DND-41 (cell line): Measurements from ENCODE around the gene FBXW11.

Experiments used
- ATAC-seq: fragments of 200-7000 bp; cut with Tn5 transposase; 3 replicates; pipeline ENCODE4 v1.9.1; 2021; ENCODE audit warnings: low read depth; ENCODE audit not compliant: insufficient read depth
- DNase-seq: peaks from one replicate; pipeline ENCODE4 v3.0.0-alpha.2; 2020
- H2AFZ ChIP-seq: 2 replicates; pipeline ENCODE4 v1.6.0; 2012; ENCODE audit warnings: low read depth, low read length
- H3K27ac ChIP-seq: 2 replicates; pipeline ENCODE4 v1.5.1; 2012; ENCODE audit warnings: low read length, inconsistent platforms
- H3K27me3 ChIP-seq: fragments of 200-600 bp; sonication (generic); 2 replicates; pipeline ENCODE4 v1.6.0; 2012; ENCODE audit warnings: low read length, mild to moderate bottlenecking, inconsistent platforms; ENCODE audit not compliant: insufficient read depth, poor library complexity
- H3K36me3 ChIP-seq: 2 replicates; pipeline ENCODE4 v1.5.1; 2012; ENCODE audit warnings: low read length, inconsistent platforms; ENCODE audit not compliant: insufficient read depth
- H3K4me1 ChIP-seq: 2 replicates; pipeline ENCODE4 v1.5.1; 2012; ENCODE audit warnings: mild to moderate bottlenecking, low read length; ENCODE audit not compliant: insufficient read depth
- H3K4me2 ChIP-seq: 2 replicates; pipeline ENCODE4 v1.6.0; 2012; ENCODE audit warnings: mild to moderate bottlenecking, moderate library complexity, low read length, inconsistent platforms; ENCODE audit not compliant: insufficient read depth
- H3K4me3 ChIP-seq, 2 experiments: fragments of 200-600 bp in 1 of 2; shearing (Covaris generic) in 1 of 2; 2 replicates each; pipeline ENCODE4 v1.5.1; 2012 to 2016; ENCODE audit warnings: inconsistent platforms in 2 of 2, low read length in 2 of 2, mild to moderate bottlenecking in 2 of 2, low read depth in 1 of 2, moderate library complexity in 1 of 2
- H3K79me2 ChIP-seq: 2 replicates; pipeline ENCODE4 v1.6.0; 2012; ENCODE audit warnings: low read length, inconsistent platforms; ENCODE audit not compliant: insufficient read depth
- H3K9ac ChIP-seq: 2 replicates; pipeline ENCODE4 v1.6.0; 2012; ENCODE audit warnings: low read depth, mild to moderate bottlenecking, inconsistent platforms, low read length, moderate library complexity
- H3K9me3 ChIP-seq: 2 replicates; pipeline ENCODE4 v1.5.1; 2012; ENCODE audit warnings: low read length, moderate library complexity, mild to moderate bottlenecking, inconsistent platforms; ENCODE audit not compliant: insufficient read depth, severe bottlenecking
- H4K20me1 ChIP-seq: 2 replicates; pipeline ENCODE4 v1.6.0; 2012; ENCODE audit warnings: low read length; ENCODE audit not compliant: insufficient read depth
- EZH2 ChIP-seq: IDR thresholded peaks from 3 replicates; pipeline ENCODE4 v1.6.1; 2012; ENCODE audit warnings: borderline replicate concordance, low read depth, mild to moderate bottlenecking, moderate library complexity, low read length, inconsistent platforms; ENCODE audit not compliant: severe bottlenecking
- TF ChIP-seq, protein P1 (sequence below): IDR thresholded peaks from 2 replicates; pipeline ENCODE4 v1.5.1; 2012; ENCODE audit warnings: borderline replicate concordance, low read length, moderate library complexity, mild to moderate bottlenecking; ENCODE audit not compliant: poor library complexity, severe bottlenecking; ENCODE audit errors: extremely low read depth

The FBXW11 gene

DNA sequence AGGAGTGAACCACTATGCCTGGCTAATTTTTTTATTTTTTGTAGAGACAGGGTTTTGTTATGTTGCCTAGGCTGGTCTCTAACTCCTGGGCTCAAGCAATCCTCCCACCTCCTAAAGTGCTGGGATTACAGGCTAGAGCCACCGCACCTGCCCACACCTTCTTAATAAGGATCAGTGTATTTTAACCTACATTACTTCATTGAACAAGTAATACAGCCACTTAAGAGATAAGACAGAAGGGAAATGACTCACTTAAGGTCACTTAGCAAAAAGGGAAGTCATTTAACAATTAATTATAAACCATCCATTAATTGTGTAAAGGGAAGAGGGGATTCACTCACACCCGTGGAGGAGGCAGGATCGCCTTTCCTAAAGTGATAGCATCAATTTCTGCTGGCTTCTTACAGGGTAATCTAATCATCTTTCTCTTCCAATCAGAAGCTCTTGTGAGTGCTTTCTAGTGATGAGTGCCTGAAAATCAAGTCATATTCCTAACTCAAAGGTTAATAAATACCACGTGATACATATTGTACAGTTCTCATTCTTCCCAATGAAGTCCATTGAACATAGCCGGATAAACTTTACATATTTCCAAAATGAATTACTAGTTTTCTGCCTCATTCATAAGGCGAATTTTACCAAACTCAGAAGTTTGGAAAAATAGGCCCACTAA, 3.5 kb downstream of the FBXW11 start:
- Histone ChIP-seq H3K27me3 (no peaks in the 10 kb centered on the region), H2AFZ (no peak overlapping the region), H3K36me3 (no peaks in the 10 kb centered on the region), H4K20me1 (peaks cover 46% of the 10 kb centered on the region), H3K4me2 (peak overlapping the region; percentile 67; the same call in 1 of the 2 replicates), H3K79me2 (peaks cover 92% of the 10 kb centered on the region), H3K4me1 (peaks cover 20% of the 10 kb centered on the region), H3K9ac (no peak overlapping the region), H3K27ac (no peak overlapping the region), H3K4me3 (no peak overlapping the region), H3K9me3 (no peaks in the 10 kb centered on the region)
- TF ChIP-seq, protein P1, sequence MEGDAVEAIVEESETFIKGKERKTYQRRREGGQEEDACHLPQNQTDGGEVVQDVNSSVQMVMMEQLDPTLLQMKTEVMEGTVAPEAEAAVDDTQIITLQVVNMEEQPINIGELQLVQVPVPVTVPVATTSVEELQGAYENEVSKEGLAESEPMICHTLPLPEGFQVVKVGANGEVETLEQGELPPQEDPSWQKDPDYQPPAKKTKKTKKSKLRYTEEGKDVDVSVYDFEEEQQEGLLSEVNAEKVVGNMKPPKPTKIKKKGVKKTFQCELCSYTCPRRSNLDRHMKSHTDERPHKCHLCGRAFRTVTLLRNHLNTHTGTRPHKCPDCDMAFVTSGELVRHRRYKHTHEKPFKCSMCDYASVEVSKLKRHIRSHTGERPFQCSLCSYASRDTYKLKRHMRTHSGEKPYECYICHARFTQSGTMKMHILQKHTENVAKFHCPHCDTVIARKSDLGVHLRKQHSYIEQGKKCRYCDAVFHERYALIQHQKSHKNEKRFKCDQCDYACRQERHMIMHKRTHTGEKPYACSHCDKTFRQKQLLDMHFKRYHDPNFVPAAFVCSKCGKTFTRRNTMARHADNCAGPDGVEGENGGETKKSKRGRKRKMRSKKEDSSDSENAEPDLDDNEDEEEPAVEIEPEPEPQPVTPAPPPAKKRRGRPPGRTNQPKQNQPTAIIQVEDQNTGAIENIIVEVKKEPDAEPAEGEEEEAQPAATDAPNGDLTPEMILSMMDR = no peak
- TF ChIP-seq EZH2 = no peak
- DNase-seq = no peak
- ATAC-seq = no peak

DNA sequence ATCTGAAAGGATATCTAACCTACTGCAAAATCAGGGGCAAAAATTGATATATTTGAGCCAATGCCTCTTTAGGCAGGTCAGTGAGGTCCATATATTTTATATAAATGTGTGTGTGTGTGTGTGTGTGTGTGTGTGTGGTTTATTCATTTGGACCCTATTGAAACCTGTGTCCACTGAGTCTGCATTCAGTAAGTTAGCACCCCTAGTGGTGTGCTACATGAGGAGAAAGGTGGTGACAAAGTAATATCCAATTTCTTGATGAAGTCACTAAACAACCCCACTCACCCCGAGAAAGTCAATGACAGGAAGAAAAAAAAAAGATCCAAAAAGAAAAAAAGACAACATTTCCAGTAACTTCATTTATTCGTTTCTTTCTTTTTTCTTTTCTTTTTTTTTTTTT, 4.1 kb downstream of the FBXW11 start:
- H3K4me1 ChIP-seq = peaks cover 13% of the 10 kb centered on the region
- H3K36me3 ChIP-seq = no peaks in the 10 kb centered on the region
- no peaks in the 10 kb centered on the region for H3K27me3 ChIP-seq
- H3K4me2 ChIP-seq = no peak overlapping the region
- H2AFZ ChIP-seq = no peak overlapping the region
- H3K79me2 ChIP-seq = peaks cover 95% of the 10 kb centered on the region
- H3K9ac ChIP-seq = no peak overlapping the region
- DNase-seq (no peak), ATAC-seq (no peak)
- H3K9me3 ChIP-seq = no peaks in the 10 kb centered on the region
- no peak overlapping the region for H3K4me3 ChIP-seq
- peaks cover 46% of the 10 kb centered on the region for H4K20me1 ChIP-seq
- TF ChIP-seq, protein P1 = peak; percentile 55
- no peak for TF ChIP-seq EZH2
- no peak overlapping the region for H3K27ac ChIP-seq

DNA sequence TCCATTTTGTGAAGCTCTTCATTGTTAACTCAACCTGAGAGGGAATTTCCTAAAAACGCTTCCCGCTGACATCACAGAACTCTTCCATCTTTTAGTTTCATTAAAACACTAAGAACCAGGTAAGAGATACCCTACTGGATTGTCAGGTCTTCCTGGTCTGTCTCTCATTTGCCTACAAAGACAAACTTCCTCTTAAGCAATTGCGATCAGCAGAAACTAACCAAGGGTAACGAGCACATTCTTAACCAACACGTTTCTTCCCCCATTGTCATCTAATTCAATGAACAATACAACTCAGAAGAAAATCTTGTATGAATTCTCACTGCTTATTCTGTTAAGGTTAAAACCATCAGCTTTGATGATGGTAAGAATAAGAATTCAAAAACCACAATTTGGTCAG, 6.6 kb downstream of the FBXW11 start:
- Histone ChIP-seq H4K20me1 (peaks cover 52% of the 10 kb centered on the region), H3K79me2 (peaks cover 98% of the 10 kb centered on the region), H3K4me3 (no peak overlapping the region), H2AFZ (no peak overlapping the region), H3K4me1 (peaks cover 7% of the 10 kb centered on the region), H3K9ac (no peak overlapping the region), H3K9me3 (no peaks in the 10 kb centered on the region), H3K27ac (no peak overlapping the region), H3K4me2 (no peak overlapping the region), H3K36me3 (peaks cover 17% of the 10 kb centered on the region; the same call in 1 of the 2 replicates), H3K27me3 (no peaks in the 10 kb centered on the region)
- ATAC-seq (no peak), DNase-seq (no peak)
- TF ChIP-seq, protein P1 = no peak
- TF ChIP-seq EZH2 = no peak
